CD8-positive, alpha-beta memory T cell (primary cell): ENCODE results near the gene COL6A2. TPM values are rescaled to one million over a fixed set of nuclear protein-coding genes. Genes with fewer than 3 reads are reported as not detected.
A peak's percentile ranks its signal among the peaks of the same experiment; 100 is the strongest.

Experiments
- CTCF ChIA-PET: fragments of 350-600 bp; sonication (Branson Sonifier 250); formaldehyde crosslinking; loops from one replicate; lab custom pipeline; 2021; ENCODE audit warnings: antibody characterized with exemption; lab: Charles Lee
- POLR2A ChIA-PET: fragments of 350-600 bp; sonication (Branson Sonifier 250); formaldehyde crosslinking; loops from one replicate; lab custom pipeline; 2021; ENCODE audit warnings: antibody characterized with exemption; lab: Charles Lee
- DNase-seq, 5 donors: peaks; one replicate each; pipeline versions ENCODE4 v3.0.0 to v3.0.0-alpha.2; 2020 to 2022; ENCODE audit warnings: mixed read lengths in 1 of 5
- H3K27ac ChIP-seq: one replicate; pipeline ENCODE4 v1.7.0; 2013; ENCODE audit warnings: low read depth, mild to moderate bottlenecking, low read length, moderate library complexity
- H3K27me3 ChIP-seq: 2 replicates; pipeline ENCODE4 v1.7.0; 2013; ENCODE audit warnings: low read length, mild to moderate bottlenecking; ENCODE audit not compliant: insufficient read depth, poor library complexity, severe bottlenecking
- H3K36me3 ChIP-seq: 2 replicates; pipeline ENCODE4 v1.7.0; 2013; ENCODE audit warnings: mild to moderate bottlenecking, low read length, moderate library complexity; ENCODE audit not compliant: insufficient read depth
- H3K4me1 ChIP-seq: 2 replicates; pipeline ENCODE4 v1.7.0; 2013; ENCODE audit warnings: mild to moderate bottlenecking, low read length, moderate library complexity; ENCODE audit not compliant: insufficient read depth
- H3K4me3 ChIP-seq: 2 replicates; pipeline ENCODE4 v1.7.0; 2013; ENCODE audit warnings: mild to moderate bottlenecking, low read length
- H3K9me3 ChIP-seq: 2 replicates; pipeline ENCODE4 v1.7.0; 2013; ENCODE audit warnings: mild to moderate bottlenecking, low read length
- H3K27ac Mint-ChIP-seq, 8 donors: one replicate each; pipeline ENCODE4 v1.8.0; 2020 to 2021; ENCODE audit warnings: mixed read lengths in 8 of 8, mild to moderate bottlenecking in 6 of 8, inconsistent platforms in 3 of 8, moderate library complexity in 3 of 8
- H3K27me3 Mint-ChIP-seq, 2 donors: one replicate each; pipeline ENCODE4 v1.8.0; 2020 to 2021; ENCODE audit warnings: mixed read lengths in 2 of 2, mild to moderate bottlenecking in 1 of 2, moderate library complexity in 1 of 2
- H3K36me3 Mint-ChIP-seq, 3 donors: one replicate each; pipeline ENCODE4 v1.8.0; 2020 to 2021; ENCODE audit warnings: mixed read lengths in 3 of 3, inconsistent platforms in 1 of 3, mild to moderate bottlenecking in 1 of 3
- H3K4me1 Mint-ChIP-seq, 3 donors: one replicate each; pipeline ENCODE4 v1.8.0; 2020 to 2021; ENCODE audit warnings: mixed read lengths in 3 of 3, inconsistent platforms in 1 of 3, mild to moderate bottlenecking in 1 of 3
- H3K4me3 Mint-ChIP-seq, 7 donors: one replicate each; pipeline ENCODE4 v1.8.0; 2020 to 2021; ENCODE audit warnings: mixed read lengths in 7 of 7, mild to moderate bottlenecking in 6 of 7, moderate library complexity in 4 of 7, inconsistent platforms in 2 of 7
- H3K9me3 Mint-ChIP-seq, 5 donors: one replicate each; pipeline ENCODE4 v1.8.0; 2020 to 2022; ENCODE audit warnings: mixed read lengths in 5 of 5, mild to moderate bottlenecking in 3 of 5, moderate library complexity in 2 of 5, inconsistent platforms in 1 of 5
- polyA plus RNA-seq: library from polyadenylated mRNA; unstranded; fragments of 300-500 nt; fragmentation: Illumina TruSeq; gene quantifications from one replicate; pipeline ENCODE4 v1.2.3, GENCODE V29; 2021
- total RNA-seq, 2 experiments: library from RNA; stranded (reverse); gene quantifications; one replicate each; pipeline ENCODE4 v1.2.3, GENCODE V29; 2021

COL6A2 gene
- total and polyA plus RNA-seq, 3 experiments from 2014 or later, result 17.4 to 25.1 (median 22.8) TPM

- no peaks in the 10 kb centered on the region for H3K4me1 ChIP-seq
- Mint-ChIP-seq H3K27ac (no peak overlapping the region), H3K4me3 (peak overlapping the region in 1 of 7 donors; percentile 20), H3K27me3 (peaks cover 0 to 4% of the 10 kb centered on the region in 2 donors), H3K9me3 (peaks cover 12 to 16% (median 15%) of the 10 kb centered on the region in 5 donors), H3K36me3 (no peaks in the 10 kb centered on the region), H3K4me1 (peaks cover 10 to 20% (median 12%) of the 10 kb centered on the region in 3 donors)
- no peaks in the 10 kb centered on the region for H3K36me3 ChIP-seq
- no peak overlapping the region for H3K4me3 ChIP-seq
- H3K9me3 ChIP-seq, result no peaks in the 10 kb centered on the region
- no peak for DNase-seq
- H3K27me3 ChIP-seq, result no peaks in the 10 kb centered on the region
- CTCF ChIA-PET, result no interaction called here
- POLR2A ChIA-PET, result no interaction called here
- H3K27ac ChIP-seq, result no peak overlapping the region
These were observed 5.7 kb upstream of the COL6A2 start for GRCh38 chr21:46092026-46092764.

GRCh38 chr21:46092811-46093667 is 4.9 kb upstream of the COL6A2 start:
- Mint-ChIP-seq H3K4me3 (peak overlapping the region in 1 of 7 donors; percentile 80), H3K36me3 (no peaks in the 10 kb centered on the region), H3K27me3 (peaks cover 0 to 4% of the 10 kb centered on the region in 2 donors), H3K27ac (peak overlapping the region in 2 of 8 donors; percentile 23 to 54), H3K9me3 (peaks cover 8 to 14% (median 11%) of the 10 kb centered on the region in 5 donors), H3K4me1 (peaks cover 10 to 20% (median 12%) of the 10 kb centered on the region in 3 donors)
- no peaks in the 10 kb centered on the region for H3K4me1 ChIP-seq
- DNase-seq, result no peak
- H3K36me3 ChIP-seq, result no peaks in the 10 kb centered on the region
- CTCF ChIA-PET, result no interaction called here
- no peak overlapping the region for H3K4me3 ChIP-seq
- no peaks in the 10 kb centered on the region for H3K9me3 ChIP-seq
- no peaks in the 10 kb centered on the region for H3K27me3 ChIP-seq
- no peak overlapping the region for H3K27ac ChIP-seq
- POLR2A ChIA-PET, result no interaction called here

DNA sequence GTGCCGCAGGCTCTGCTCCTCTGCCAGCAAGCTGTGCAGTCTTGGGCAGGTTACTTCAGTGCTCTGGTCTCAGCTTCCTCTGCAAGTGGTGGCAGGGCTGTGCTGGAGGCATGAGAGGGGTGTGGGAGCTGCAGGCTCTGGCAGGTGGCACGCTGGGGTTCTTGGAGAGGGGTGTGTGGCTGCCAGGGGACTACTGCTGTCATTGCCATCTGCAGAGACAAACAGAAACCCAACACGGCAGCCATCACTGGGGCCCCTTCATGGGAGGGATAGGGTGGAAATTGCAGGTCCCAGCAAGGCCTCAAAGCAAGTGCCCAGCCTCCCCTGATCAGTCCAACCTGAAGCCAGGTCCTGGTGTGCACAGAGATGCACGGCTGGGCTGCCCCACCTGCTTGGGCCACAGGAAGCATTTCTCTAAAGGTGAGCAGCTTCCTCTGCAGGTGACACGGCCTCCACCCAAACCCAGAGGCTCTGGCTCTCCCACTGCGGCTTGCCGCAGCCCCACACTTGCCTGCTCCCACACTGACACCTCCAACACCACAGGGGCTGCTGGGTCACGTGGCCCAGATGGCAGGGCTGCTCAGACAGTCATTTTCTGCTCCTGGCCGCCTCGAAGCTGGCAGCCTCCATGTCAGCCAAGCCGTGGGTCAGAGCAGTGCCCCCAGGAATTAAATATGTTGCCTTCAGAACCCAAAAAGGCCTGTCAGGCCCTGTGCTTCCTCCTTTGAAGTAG is 4.1 kb upstream of the COL6A2 start:
- POLR2A ChIA-PET, result no interaction called here
- peaks cover 10 to 20% (median 12%) of the 10 kb centered on the region in 3 donors for H3K4me1 Mint-ChIP-seq
- peaks cover 0 to 5% of the 10 kb centered on the region in 2 donors for H3K27me3 Mint-ChIP-seq
- H3K27ac ChIP-seq, result no peak overlapping the region
- H3K27me3 ChIP-seq, result no peaks in the 10 kb centered on the region
- H3K36me3 Mint-ChIP-seq, result no peaks in the 10 kb centered on the region
- peak overlapping the region in 2 of 7 donors; percentile 32 for H3K4me3 Mint-ChIP-seq
- no peak overlapping the region for H3K4me3 ChIP-seq
- DNase-seq, result peak in 4 of 5 donors; percentile 17 to 64 (median 40)
- H3K4me1 ChIP-seq, result no peaks in the 10 kb centered on the region
- H3K27ac Mint-ChIP-seq, result peak overlapping the region; percentile 15 to 85 (median 68)
- no peaks in the 10 kb centered on the region for H3K36me3 ChIP-seq
- no peaks in the 10 kb centered on the region for H3K9me3 ChIP-seq
- CTCF ChIA-PET, result no interaction called here
- H3K9me3 Mint-ChIP-seq, result peaks cover under 1 to 6% (median 4%) of the 10 kb centered on the region in 5 donors

GRCh38 chr21:46094401-46095082 is 3.4 kb upstream of the COL6A2 start:
- Mint-ChIP-seq H3K36me3 (no peaks in the 10 kb centered on the region), H3K27me3 (peaks cover 0 to 8% of the 10 kb centered on the region in 2 donors), H3K4me3 (peak overlapping the region in 3 of 7 donors; percentile 32 to 45 (median 32)), H3K9me3 (peaks cover 0 to 6% (median 1%) of the 10 kb centered on the region in 5 donors), H3K4me1 (peaks cover 10 to 20% (median 12%) of the 10 kb centered on the region in 3 donors), H3K27ac (peak overlapping the region; percentile 22 to 89 (median 72))
- no peak for DNase-seq
- ChIA-PET POLR2A (no interaction called here), CTCF (no interaction called here)
- Histone ChIP-seq H3K27me3 (no peaks in the 10 kb centered on the region), H3K4me1 (no peaks in the 10 kb centered on the region), H3K4me3 (no peak overlapping the region), H3K27ac (no peak overlapping the region), H3K36me3 (no peaks in the 10 kb centered on the region), H3K9me3 (no peaks in the 10 kb centered on the region)

GRCh38 chr21:46095083-46095719 is 2.7 kb upstream of the COL6A2 start:
- Histone ChIP-seq H3K27ac (no peak overlapping the region), H3K4me3 (no peak overlapping the region), H3K27me3 (no peaks in the 10 kb centered on the region), H3K4me1 (no peaks in the 10 kb centered on the region), H3K9me3 (no peaks in the 10 kb centered on the region), H3K36me3 (no peaks in the 10 kb centered on the region)
- no peak overlapping the region for H3K4me3 Mint-ChIP-seq
- no peaks in the 10 kb centered on the region for H3K36me3 Mint-ChIP-seq
- H3K4me1 Mint-ChIP-seq, result peaks cover 10 to 23% (median 12%) of the 10 kb centered on the region in 3 donors
- CTCF ChIA-PET, result no interaction called here
- H3K9me3 Mint-ChIP-seq, result peaks cover 0 to 6% (median 0%) of the 10 kb centered on the region in 5 donors
- DNase-seq, result no peak
- H3K27ac Mint-ChIP-seq, result peak overlapping the region in 3 of 8 donors; percentile 22 to 76 (median 72)
- POLR2A ChIA-PET, result no interaction called here
- H3K27me3 Mint-ChIP-seq, result peaks cover 5 to 12% of the 10 kb centered on the region in 2 donors

GRCh38 chr21:46095814-46096595 is 1.9 kb upstream of the COL6A2 start:
- ChIA-PET CTCF (no interaction called here), POLR2A (no interaction called here)
- Histone ChIP-seq H3K36me3 (no peaks in the 10 kb centered on the region), H3K27me3 (no peaks in the 10 kb centered on the region), H3K9me3 (no peaks in the 10 kb centered on the region), H3K4me1 (no peaks in the 10 kb centered on the region), H3K27ac (no peak overlapping the region), H3K4me3 (no peak overlapping the region)
- peaks cover 15 to 31% (median 19%) of the 10 kb centered on the region in 3 donors for H3K4me1 Mint-ChIP-seq
- H3K4me3 Mint-ChIP-seq, result peak overlapping the region in 5 of 7 donors; percentile 28 to 71 (median 40)
- H3K27me3 Mint-ChIP-seq, result peaks cover 13 to 19% of the 10 kb centered on the region in 2 donors
- peak in 1 of 5 donors; percentile 33 for DNase-seq
- H3K36me3 Mint-ChIP-seq, result no peaks in the 10 kb centered on the region
- peak overlapping the region in 2 of 8 donors; percentile 7 to 24 for H3K27ac Mint-ChIP-seq
- H3K9me3 Mint-ChIP-seq, result peaks cover 0 to 6% (median 0%) of the 10 kb centered on the region in 5 donors
